Endodermal cell (in vitro differentiated cells): ENCODE results near the gene ERVH48-1. TPM values are rescaled to one million over a fixed set of nuclear protein-coding genes. Genes with fewer than 3 reads are reported as not detected.
A peak's percentile ranks its signal among the peaks of the same experiment; 100 is the strongest.
"Not testable (repeated sequence)": the region's sequence is repeated elsewhere in the genome, so short reads cannot be mapped to it uniquely, and the experiment has no call there.

Experiments
- DNase-seq: peaks from one replicate; pipeline ENCODE4 v3.0.0-alpha.2; 2017
- H3K27ac ChIP-seq: 2 replicates; pipeline ENCODE4 v1.5.1; 2013; ENCODE audit warnings: mild to moderate bottlenecking, low read depth, low read length, moderate library complexity
- H3K27me3 ChIP-seq: 2 replicates; pipeline ENCODE4 v1.6.1; 2013; ENCODE audit warnings: mild to moderate bottlenecking, low read length, moderate library complexity; ENCODE audit not compliant: insufficient read depth, control insufficient read depth, poor library complexity, severe bottlenecking
- H3K36me3 ChIP-seq: 2 replicates; pipeline ENCODE4 v1.7.0; 2013; ENCODE audit warnings: mild to moderate bottlenecking, low read length, moderate library complexity; ENCODE audit not compliant: control insufficient read depth, insufficient read depth
- H3K4me1 ChIP-seq: one replicate; pipeline ENCODE4 v1.7.0; 2013; ENCODE audit warnings: low read length; ENCODE audit not compliant: control insufficient read depth, insufficient read depth
- H3K4me3 ChIP-seq: 2 replicates; pipeline ENCODE4 v1.5.1; 2013; ENCODE audit warnings: mild to moderate bottlenecking, low read length, moderate library complexity
- H3K9ac ChIP-seq: 2 replicates; pipeline ENCODE4 v1.6.1; 2013; ENCODE audit warnings: mild to moderate bottlenecking, low read length, moderate library complexity; ENCODE audit not compliant: poor library complexity, severe bottlenecking; ENCODE audit errors: extremely low read depth
- H3K9me3 ChIP-seq: 2 replicates; pipeline ENCODE4 v1.6.1; 2013; ENCODE audit warnings: mild to moderate bottlenecking, low read length, moderate library complexity; ENCODE audit not compliant: control insufficient read depth
- H3K27ac Mint-ChIP-seq: 2 replicates; pipeline ENCODE4 v1.8.0; 2020; ENCODE audit warnings: mixed read lengths
- H3K27me3 Mint-ChIP-seq: 2 replicates; pipeline ENCODE4 v1.8.0; 2021; ENCODE audit warnings: mild to moderate bottlenecking, mixed read lengths; ENCODE audit not compliant: insufficient read depth
- H3K36me3 Mint-ChIP-seq: 2 replicates; pipeline ENCODE4 v1.8.0; 2020; ENCODE audit warnings: low read depth, mixed read lengths
- H3K4me1 Mint-ChIP-seq: 2 replicates; pipeline ENCODE4 v1.8.0; 2020; ENCODE audit warnings: mixed read lengths
- H3K4me3 Mint-ChIP-seq: 2 replicates; pipeline ENCODE4 v1.8.0; 2020; ENCODE audit warnings: mild to moderate bottlenecking, moderate library complexity, mixed read lengths
- H3K9me3 Mint-ChIP-seq: 2 replicates; pipeline ENCODE4 v1.8.0; 2020; ENCODE audit warnings: mild to moderate bottlenecking, mixed read lengths
- WGBS, 2 experiments: methylation state at CpG; one replicate each; pipeline versions ENCODE4 v1.1.5 to v1.1.7; 2013; ENCODE audit warnings: missing lambda C conversion rate in 2 of 2, mixed read lengths in 1 of 2; ENCODE audit not compliant: insufficient coverage in 1 of 2, insufficient read length in 1 of 2; 5-methylcytosine and 5-hydroxymethylcytosine counted together
- total RNA-seq, 2 donors: library from RNA; stranded (reverse); fragmentation: NEBNext Ultra II Directional in 1 of 2; extraction: Animal tissue kit (Norgen Biotek cat#: 25700) in 1 of 2; gene quantifications; 2 replicates in 1 of 2; 3 replicates in 1 of 2; pipeline ENCODE4 v1.2.1, GENCODE V29; 2021
- TF ChIP-seq, protein P1 (sequence below): fragments of 200-600 bp; sonication (generic); conservative IDR thresholded peaks from 2 replicates; pipeline ENCODE4 v1.5.0; 2021; ENCODE audit warnings: antibody characterized with exemption, mild to moderate bottlenecking

The ERVH48-1 gene
- total RNA-seq, 2 donors from 2014 or later, result 34.0 to 186 TPM

DNA sequence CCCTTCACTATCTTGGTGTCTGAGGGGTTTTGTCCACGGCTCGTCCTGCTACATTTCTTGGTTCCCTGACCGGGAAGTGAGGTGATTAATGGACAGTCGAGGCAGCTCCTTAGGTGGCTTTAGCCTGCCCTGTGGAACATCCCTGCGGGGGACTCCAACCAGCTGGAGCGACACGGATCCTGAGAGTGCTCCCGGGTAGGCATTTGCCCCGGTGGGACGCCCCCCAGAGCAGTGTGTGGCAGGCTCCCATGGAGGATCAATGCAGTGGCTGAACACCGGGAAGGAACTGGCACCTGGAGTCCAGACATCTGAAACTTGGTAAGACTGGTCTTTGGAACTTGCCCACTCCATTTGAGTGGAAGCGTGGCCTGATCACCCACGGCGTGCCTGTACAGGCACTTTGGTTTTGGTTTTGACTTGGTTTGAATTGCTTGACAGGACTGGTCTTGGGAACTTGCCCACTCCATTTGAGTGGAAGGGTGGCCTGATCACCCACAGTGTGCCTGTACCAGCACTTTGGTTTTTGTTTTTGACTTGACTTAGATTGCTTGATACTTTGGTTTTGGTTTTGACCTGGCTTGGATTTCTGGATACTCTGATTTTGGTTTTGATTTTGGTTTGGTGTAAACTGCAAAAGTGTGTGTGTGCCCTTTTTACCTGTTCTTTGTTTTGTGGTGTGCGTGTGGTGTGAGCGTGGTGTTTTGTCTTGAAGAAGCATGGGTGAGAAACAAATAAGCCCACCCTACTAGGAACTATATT is 7.1 kb upstream of the ERVH48-1 start:
- not testable (repeated sequence) for H3K36me3 ChIP-seq, H3K4me1 ChIP-seq, H3K36me3 Mint-ChIP-seq, H3K27me3 Mint-ChIP-seq, H3K27me3 ChIP-seq, H3K27ac ChIP-seq, H3K9me3 ChIP-seq, H3K9me3 Mint-ChIP-seq
- peak overlapping the region; percentile 96 for H3K27ac Mint-ChIP-seq
- Histone ChIP-seq H3K9ac (peak overlapping the region; percentile 62), H3K4me3 (peak overlapping the region; percentile 76)
- H3K4me1 Mint-ChIP-seq, result peaks cover 65% of the 10 kb centered on the region
- WGBS, 2 experiments, result 87 to 90% methylated on average over 10 to 14 of the region's 16 CpGs
- H3K4me3 Mint-ChIP-seq, result peak overlapping the region; percentile 61
- peak; percentile 18 for DNase-seq

DNA sequence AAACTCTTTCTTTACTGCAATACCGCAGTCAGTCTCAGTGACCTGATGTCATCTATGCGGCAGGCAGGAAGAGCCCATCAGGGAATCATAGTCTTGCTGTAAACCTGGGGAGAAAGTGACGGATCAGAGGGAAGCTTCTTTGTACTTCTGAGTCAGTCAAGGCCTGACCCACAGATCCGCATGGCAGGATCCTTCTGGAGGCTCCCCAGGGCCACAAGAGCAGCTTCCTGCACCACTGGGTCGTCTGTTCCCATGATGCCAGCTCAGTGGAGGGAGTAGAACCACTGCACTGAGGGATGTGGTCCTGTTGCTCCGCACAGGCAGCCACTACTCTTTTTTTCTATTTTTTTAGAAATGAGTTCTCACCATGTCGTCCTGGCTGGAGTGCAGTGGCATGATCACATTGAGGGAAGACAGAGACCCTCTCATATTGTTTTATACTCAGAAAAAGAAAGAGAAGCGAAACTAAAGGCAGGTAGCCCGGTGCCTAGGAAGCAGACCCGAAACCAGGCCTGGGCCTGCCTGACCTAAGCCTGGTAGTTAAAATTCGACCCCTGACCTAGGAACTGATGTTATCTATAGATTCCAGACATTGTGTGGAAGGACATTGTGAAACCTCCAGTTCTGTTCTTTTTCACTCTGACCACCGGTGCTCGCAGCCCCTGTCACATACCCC is 6.3 kb upstream of the ERVH48-1 start:
- TF ChIP-seq, protein P1, sequence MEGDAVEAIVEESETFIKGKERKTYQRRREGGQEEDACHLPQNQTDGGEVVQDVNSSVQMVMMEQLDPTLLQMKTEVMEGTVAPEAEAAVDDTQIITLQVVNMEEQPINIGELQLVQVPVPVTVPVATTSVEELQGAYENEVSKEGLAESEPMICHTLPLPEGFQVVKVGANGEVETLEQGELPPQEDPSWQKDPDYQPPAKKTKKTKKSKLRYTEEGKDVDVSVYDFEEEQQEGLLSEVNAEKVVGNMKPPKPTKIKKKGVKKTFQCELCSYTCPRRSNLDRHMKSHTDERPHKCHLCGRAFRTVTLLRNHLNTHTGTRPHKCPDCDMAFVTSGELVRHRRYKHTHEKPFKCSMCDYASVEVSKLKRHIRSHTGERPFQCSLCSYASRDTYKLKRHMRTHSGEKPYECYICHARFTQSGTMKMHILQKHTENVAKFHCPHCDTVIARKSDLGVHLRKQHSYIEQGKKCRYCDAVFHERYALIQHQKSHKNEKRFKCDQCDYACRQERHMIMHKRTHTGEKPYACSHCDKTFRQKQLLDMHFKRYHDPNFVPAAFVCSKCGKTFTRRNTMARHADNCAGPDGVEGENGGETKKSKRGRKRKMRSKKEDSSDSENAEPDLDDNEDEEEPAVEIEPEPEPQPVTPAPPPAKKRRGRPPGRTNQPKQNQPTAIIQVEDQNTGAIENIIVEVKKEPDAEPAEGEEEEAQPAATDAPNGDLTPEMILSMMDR, result no peak
- Histone ChIP-seq H3K36me3 (peaks cover 8% of the 10 kb centered on the region), H3K9me3 (no peaks in the 10 kb centered on the region), H3K27ac (peak overlapping the region; percentile 47), H3K27me3 (no peaks in the 10 kb centered on the region), H3K4me3 (peak overlapping the region; percentile 76), H3K4me1 (peaks cover 12% of the 10 kb centered on the region), H3K9ac (peak overlapping the region; percentile 6)
- DNase-seq, result peak; percentile 48
- H3K27me3 Mint-ChIP-seq, result no peaks in the 10 kb centered on the region
- 77 to 86% methylated on average over 6 to 13 of the region's 13 CpGs for WGBS, 2 experiments
- H3K36me3 Mint-ChIP-seq, result no peaks in the 10 kb centered on the region
- peak overlapping the region; percentile 61 for H3K4me3 Mint-ChIP-seq
- peaks cover 62% of the 10 kb centered on the region for H3K4me1 Mint-ChIP-seq
- H3K27ac Mint-ChIP-seq, result peak overlapping the region; percentile 96
- peaks cover 5% of the 10 kb centered on the region for H3K9me3 Mint-ChIP-seq

DNA sequence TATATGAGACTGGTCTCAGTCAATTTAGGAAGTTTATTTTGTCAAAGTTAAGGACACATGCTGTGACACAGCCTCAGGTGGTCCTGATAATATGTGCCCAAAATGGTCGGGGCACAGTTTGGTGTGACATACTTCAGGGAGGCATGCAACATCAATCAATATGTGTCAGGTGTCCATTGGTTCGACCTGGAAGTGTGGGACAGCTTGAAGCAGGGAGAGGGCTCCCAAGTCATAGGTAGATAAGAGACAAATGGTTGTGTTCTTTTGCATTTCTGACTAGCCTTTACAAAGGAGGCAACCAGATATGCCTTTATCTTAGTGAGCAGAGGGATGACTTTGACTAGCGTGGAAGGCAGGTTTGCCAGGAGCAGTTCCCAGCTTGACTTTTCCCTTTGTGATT is 4.5 kb upstream of the ERVH48-1 start:
- no peak overlapping the region for H3K4me3 ChIP-seq
- H3K4me1 Mint-ChIP-seq, result peaks cover 52% of the 10 kb centered on the region
- H3K4me3 Mint-ChIP-seq, result no peak overlapping the region
- no peaks in the 10 kb centered on the region for H3K9me3 ChIP-seq
- H3K27ac ChIP-seq, result no peak overlapping the region
- H3K9me3 Mint-ChIP-seq, result peaks cover 5% of the 10 kb centered on the region
- no peaks in the 10 kb centered on the region for H3K36me3 Mint-ChIP-seq
- peak; percentile 76 for DNase-seq
- WGBS, 2 experiments, result 61 to 63% methylated on average over 2 to 3 of the region's 3 CpGs
- TF ChIP-seq, protein P1, result no peak
- H3K27me3 Mint-ChIP-seq, result no peaks in the 10 kb centered on the region
- no peaks in the 10 kb centered on the region for H3K27me3 ChIP-seq
- H3K4me1 ChIP-seq, result peaks cover 12% of the 10 kb centered on the region
- no peak overlapping the region for H3K9ac ChIP-seq
- peak overlapping the region; percentile 83 for H3K27ac Mint-ChIP-seq
- H3K36me3 ChIP-seq, result peaks cover 4% of the 10 kb centered on the region

DNA sequence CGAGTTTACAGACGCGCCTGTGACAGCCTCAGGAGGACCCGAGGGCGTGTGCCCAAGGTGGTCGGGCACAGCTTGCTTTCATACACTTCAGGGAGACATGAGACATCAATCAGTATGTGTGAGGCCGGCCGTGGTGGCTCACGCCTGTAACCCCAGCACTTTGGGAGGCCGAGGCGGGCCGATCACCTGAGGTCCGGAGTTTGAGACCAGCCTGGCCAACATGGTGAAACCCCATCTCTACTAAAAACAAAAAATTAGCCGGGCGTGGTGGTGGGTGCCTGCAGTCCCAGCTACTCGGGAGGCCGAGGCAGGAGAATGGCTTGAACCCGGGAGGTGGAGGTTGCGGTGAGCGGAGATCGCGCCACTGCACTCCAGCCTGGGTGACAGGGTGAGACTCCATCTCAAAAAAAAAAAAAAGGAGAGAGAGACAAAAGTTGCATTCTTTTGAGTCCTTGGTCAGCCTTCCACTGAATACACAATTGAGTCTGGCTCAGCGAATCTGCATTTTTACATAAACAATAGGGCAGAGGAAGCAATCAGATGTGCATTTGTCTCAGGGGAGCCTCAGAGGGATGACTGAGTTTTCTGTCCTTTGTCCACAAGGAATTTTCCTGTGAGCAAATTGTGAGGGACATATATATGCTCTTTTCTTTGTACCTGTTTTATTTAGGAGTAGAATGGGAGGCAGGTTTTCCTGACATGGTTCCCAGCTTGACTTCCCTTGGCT is 2.2 kb upstream of the ERVH48-1 start:
- Histone ChIP-seq H3K27ac (peak overlapping the region; percentile 63), H3K9ac (peak overlapping the region; percentile 38), H3K4me1 (peaks cover 17% of the 10 kb centered on the region)
- not testable (repeated sequence) for H3K9me3 ChIP-seq, H3K9me3 Mint-ChIP-seq, H3K36me3 Mint-ChIP-seq, H3K4me3 Mint-ChIP-seq, H3K27me3 Mint-ChIP-seq, H3K27me3 ChIP-seq, H3K4me3 ChIP-seq, H3K36me3 ChIP-seq
- peak; percentile 60 for DNase-seq
- peaks cover 45% of the 10 kb centered on the region for H3K4me1 Mint-ChIP-seq
- WGBS, 2 experiments, result 94 to 96% methylated on average over 14 to 23 of the region's 23 CpGs
- peak overlapping the region; percentile 94 for H3K27ac Mint-ChIP-seq
